GM18868 (cell line): ENCODE results near the gene GTF3C2.
"Not testable (repeated sequence)": the region's sequence is repeated elsewhere in the genome, so short reads cannot be mapped to it uniquely, and the experiment has no call there.

Source experiments
- ATAC-seq: cut with Tn5 transposase; IDR thresholded peaks from one replicate; pipeline ENCODE4 v1.9.1; 2021; ENCODE audit warnings: mild to moderate bottlenecking, moderate library complexity; ENCODE audit not compliant: unreplicated experiment

Gene GTF3C2

DNA sequence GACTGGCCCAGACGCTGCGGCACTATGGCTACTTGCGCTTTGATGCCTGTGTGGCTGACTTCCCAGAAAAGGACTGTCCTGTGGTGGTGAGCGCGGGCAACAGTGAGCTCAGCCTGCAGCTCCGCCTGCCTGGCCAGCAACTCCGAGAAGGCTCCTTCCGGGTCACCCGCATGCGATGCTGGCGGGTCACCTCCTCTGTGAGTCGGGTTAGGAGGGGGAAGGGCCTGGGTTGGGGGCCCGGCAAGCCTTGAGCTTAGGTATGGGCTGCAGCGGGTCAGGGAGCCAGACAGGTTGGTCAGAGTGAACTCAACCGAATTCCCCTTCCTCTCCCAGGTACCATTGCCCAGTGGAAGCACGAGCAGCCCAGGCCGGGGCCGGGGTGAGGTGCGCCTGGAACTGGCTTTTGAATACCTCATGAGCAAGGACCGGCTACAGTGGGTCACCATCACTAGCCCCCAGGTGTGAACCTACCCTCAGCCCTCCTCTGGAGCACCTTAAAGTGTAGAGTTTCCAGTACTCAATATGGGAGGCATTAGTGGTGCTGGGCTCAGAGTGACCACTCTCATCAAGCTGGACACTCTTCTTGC is 19.0 kb upstream of the GTF3C2 start:
- no peak for ATAC-seq

- no peak for ATAC-seq
These were observed 17.0 kb upstream of the GTF3C2 start for GRCh38 chr2:27373567-27373966.

DNA sequence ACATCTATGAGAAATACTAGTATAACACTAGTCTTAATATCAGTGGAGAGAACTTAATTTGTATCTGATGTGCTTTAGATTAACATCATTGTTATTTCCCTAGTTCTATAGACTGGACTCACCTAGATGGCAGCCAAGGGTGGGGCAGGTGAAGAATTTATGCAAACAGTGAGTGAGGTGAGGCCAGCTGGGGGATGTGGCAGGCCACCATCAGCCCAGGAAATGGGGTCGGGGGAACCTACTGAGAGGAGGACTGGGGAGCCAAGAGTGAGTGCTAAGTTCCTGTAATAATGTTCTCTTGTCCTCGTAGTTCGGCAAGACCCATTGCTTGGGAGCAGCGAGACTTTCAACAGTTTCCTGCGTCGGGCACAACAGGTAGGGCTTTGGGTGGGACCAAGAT is 16.4 kb upstream of the GTF3C2 start:
- no peak for ATAC-seq

DNA sequence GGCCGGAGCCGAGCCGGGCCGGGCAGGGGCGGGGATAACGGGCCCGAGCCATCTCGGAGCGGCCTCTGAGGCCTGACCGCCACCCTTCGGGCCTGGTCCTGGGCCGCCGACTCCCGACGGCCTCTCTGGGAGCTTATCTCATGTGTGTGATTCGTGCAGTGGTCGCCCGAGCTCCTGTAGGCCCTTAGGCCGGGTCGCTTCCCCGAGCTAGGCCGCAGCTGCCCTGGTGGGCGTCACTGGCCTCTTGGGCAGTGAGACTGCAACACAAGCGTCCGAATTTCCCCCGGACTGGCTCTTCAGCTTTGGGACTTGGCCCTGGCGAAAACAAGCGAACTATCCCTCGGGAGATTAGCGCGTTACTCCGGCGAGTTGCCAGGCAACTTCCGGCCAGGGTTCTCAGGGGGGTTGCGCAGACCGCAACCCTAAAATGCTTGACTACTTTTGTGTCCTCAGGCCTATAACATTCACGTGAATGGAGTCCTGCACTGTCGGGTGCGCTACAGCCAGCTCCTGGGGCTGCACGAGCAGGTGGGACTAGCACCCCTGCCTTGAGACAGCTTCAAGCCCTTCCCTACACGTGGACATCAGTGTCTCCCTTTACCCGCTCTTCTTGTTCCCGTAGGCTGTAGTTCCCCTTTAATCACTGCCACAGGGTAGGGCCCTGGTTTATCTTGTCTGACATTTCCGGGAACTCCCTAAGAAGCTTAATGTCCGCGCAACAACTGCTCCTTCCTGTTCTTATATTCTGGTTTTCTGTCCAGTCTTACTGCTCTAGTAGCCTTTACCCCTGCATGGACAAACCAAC is 14.5 kb upstream of the GTF3C2 start:
- ATAC-seq: peak; percentile 21

GRCh38 chr2:27370026-27370815 is 13.7 kb upstream of the GTF3C2 start, which contains the start of the genes EIF2B4 and SNX17:
EIF2B4 (minus strand) TSS chr2:27370338; CDS start chr2:27370314, 24 bp downstream.
SNX17 (plus strand) TSS chr2:27370616; CDS start chr2:27370744, 128 bp downstream.
- peak; percentile 89 for ATAC-seq

DNA sequence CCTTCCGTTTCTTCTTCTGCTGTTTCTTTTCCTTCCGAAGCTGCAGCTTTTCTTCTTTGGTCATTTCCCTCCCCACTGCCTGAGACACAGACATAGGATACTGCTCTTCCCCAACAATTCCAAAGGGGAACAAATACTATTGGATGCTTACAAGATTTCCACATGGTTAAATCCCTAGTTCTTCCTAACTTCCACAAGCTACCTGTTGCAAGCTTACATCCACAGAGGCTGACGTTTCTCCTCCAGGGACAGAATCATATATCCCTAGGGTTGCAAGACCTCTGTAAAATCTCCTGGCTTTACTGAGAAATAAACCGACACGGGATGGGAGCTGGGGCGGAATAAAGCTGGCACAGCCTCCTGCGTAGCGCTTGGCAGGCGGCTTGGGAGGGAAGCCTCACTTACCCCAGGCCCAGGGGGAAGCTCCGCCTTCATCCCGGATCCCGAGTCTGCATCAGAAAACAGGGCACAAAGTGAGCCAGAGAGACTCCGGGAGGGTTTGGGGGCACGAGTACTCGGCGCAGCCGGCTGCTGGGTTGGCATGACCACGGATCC is 13.0 kb upstream of the GTF3C2 start:
- ATAC-seq: peak; percentile 5

DNA sequence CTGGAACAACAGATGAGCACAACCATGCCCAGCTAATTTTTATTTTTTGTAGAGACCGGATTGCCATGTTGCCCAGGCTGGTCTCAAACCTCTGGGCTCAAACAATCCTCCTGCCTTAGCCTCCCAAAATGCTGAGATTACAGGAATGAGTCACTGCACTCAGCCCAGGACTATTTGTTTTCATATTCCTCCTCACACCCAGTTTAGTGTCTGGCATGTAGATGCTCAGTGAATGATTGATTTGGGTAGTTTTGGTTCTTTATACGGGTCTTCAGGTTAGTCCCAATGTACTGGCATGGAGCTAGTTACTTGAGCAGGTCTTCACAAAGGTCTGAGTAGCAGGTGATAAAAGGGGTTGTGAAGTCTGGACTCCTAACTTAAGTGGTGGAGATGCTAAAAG is 7.4 kb upstream of the GTF3C2 start:
- ATAC-seq: no peak

DNA sequence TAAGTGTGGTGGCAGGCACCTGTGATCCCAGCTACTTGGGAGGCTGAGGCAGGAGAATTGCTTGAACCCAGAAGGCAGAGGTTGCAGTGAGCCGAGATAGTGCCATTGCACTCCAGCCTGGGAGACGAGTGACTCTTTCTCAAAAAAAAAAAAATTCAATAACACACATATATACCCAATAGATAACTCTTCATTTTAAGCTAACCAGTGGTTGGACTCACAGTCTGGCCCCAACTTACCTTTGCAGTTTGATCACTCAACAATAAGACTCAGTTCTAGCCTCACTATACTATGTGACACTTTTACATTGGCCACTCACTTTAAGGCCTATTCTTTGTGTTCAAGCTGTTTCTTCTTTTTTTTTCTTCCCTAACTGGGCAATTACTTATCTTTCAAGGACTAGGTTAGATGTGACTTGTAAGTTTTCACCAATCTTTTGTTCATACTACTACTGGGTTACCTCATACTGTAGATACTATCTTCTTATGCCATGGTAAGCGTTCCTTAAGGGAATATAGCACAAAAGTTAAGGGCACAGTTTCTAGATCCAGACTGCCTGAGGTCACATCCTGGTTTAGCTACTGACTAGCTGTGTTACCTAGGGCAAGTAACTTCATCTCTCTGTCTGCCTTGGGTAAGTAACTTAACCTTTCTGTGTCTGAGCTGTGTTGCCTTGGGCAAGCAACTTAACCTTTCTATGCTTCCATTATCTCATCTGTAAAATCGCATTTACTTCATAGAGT is 6.3 kb upstream of the GTF3C2 start:
- ATAC-seq: no peak

- ATAC-seq: peak; percentile 31
These were observed 545 bp downstream of the GTF3C2 start for GRCh38 chr2:27356056-27356381.

DNA sequence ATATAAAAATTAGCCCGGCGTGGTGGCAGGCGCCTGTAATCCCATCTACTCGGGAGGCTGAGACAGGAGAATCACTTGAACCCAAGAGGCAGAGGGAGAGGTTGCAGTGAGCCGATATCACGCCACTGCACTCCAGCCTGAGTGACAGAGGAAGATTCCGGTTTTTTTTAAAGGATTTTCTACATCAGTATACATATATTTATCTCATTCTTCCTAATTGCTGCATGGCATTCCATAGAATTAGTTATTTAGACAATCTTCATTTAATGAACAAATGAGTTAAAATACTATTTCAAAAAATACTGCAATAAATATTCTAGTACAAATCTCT is 2.0 kb downstream of the GTF3C2 start:
- ATAC-seq: no peak

- ATAC-seq: no peak
These were observed 2.6 kb downstream of the GTF3C2 start for GRCh38 chr2:27353762-27354596.

DNA sequence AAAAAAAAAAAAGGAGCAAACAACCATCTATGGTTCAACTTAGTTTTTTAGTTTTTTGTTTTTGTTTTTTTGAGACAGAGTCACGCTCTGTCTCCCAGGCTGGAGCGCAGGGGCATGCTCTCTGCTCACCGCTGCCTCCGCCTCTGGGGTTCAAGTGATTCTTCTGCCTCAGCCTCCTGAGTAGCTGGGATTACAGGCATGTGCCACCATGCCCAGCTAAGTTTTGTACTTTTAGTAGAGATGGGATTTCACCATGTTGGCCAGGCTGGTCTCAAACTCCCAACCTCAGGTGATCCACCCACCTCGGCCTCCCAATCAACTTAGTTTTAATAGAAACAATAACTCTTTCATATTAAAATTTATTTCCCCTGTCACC is 3.2 kb downstream of the GTF3C2 start:
- ATAC-seq: not testable (repeated sequence)

GRCh38 chr2:27351802-27352598 is 4.6 kb downstream of the GTF3C2 start:
- no peak for ATAC-seq

- ATAC-seq: no peak
These were observed 6.4 kb downstream of the GTF3C2 start for GRCh38 chr2:27350106-27350693.

DNA sequence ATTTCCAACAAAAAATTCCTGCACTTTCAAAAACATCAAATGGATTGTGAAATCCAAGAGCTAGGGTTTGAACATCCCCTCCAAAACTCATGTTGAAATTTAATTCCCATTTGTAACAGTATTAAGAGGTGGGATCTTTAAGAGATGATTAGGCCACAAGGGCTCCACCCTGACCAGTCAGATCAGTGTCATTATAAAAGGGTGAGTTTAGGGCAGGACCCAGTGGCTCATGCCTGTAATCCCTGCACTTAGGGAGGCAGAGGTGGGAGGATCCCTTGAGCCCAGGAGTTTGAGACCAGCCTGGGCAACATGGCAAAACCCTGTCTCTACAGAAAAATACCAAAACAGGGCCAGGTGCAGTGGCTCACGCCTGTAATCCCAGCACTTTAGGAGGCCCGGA is 8.9 kb downstream of the GTF3C2 start:
- no peak for ATAC-seq

DNA sequence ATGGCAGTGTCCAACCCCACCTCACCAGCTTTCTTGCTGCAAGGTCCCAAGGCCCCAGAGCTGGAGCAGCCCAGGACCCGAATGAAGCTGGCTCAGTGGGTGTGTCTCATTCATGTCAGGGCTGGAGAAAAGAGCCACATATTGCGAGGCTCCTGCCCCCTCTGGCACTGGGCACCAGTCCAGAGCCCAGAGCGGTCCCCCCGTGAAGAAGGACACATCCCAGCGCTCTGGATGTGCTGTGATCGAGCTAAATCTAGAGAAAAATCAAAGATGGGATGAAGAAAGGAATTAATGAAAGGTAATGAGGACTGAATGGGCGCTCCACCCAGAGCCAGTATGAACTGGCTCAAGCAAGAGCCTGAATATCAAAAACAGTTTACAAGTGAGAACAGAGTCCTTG is 20.4 kb downstream of the GTF3C2 start:
- ATAC-seq: no peak

- ATAC-seq: no peak
These were observed 21.3 kb downstream of the GTF3C2 start for GRCh38 chr2:27335311-27335710.

DNA sequence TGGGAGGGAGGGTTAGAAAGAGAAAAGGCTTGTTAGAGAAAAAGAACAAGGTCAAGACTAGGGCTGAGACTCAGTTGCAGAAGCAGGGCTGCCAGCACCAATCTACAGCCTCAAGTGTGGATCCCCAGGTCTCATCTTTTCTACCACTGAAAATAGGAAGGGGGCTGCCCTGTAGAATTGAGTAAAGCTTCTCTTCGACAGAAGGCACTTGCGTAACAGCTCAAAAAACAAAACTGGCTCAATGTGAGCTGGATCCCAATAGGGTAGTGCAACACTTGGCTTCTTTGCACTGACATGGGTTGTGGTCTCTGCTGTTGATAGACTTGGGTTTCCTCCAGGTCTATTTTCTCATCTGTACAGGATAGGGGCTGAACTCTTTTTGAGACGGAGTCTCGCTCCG is 31.8 kb downstream of the GTF3C2 start:
- no peak for ATAC-seq
